OCI-M1 (cell line): ENCODE measurements around the gene ACTR6.
A peak's percentile ranks its signal among the peaks of the same experiment; 100 is the strongest.
"Not testable (repeated sequence)": the region's sequence is repeated elsewhere in the genome, so short reads cannot be mapped to it uniquely, and the experiment has no call there.

Experiments
- DNase-seq: peaks from one replicate; lab custom pipeline; 2025; lab: John Stamatoyannopoulos, UW

The ACTR6 gene

GRCh38 chr12:100200463-100201181, at the start of gene ACTR6:
Gene ACTR6, plus strand, starts transcription at chr12:100200815. Its CDS starts 37 bp downstream, at chr12:100200852.
- DNase-seq: peak; percentile 97

DNA sequence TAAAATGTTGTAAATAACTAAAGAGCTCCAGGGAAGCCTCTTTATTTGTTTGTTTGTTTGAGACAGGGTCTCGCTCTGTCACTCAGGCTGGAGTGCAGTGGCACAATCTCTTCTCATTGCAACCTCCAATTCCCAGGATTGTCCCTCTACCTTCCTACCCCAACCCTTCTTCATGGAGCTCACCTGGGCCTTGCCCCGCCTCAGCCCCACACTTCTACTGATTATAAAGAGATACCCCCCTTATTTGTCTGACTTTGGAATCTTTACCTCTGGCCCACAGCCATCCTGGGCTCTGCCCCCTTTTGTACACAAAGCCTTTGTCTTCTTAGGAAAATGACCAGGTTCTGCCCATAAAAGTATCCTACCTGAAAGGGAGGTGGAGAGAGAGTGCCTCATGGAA, 48.8 kb upstream of the ACTR6 start:
- no peak for DNase-seq

DNA sequence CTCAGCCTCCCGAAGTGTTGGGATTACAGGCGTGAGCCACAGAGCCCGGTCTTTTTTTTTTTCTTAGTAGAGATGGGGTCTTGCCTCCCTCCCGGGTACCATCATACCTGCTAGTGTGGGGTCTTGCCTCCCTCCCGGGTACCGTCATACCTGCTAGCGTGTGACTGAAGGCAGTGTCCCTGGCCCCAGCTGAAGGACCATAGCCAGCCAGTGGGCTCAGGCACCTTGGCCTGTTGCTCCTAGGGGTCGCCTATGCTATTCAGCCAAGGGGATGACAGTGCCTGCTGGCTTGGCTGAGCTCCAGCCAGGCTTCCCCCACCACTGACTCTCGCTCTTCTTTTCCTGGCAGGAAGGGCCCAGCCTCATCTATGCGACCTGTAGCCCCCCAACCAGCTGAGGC, 47.5 kb upstream of the ACTR6 start:
- DNase-seq: no peak

GRCh38 chr12:100154474-100155247, 46.0 kb upstream of the ACTR6 start:
- DNase-seq: peak; percentile 89

DNA sequence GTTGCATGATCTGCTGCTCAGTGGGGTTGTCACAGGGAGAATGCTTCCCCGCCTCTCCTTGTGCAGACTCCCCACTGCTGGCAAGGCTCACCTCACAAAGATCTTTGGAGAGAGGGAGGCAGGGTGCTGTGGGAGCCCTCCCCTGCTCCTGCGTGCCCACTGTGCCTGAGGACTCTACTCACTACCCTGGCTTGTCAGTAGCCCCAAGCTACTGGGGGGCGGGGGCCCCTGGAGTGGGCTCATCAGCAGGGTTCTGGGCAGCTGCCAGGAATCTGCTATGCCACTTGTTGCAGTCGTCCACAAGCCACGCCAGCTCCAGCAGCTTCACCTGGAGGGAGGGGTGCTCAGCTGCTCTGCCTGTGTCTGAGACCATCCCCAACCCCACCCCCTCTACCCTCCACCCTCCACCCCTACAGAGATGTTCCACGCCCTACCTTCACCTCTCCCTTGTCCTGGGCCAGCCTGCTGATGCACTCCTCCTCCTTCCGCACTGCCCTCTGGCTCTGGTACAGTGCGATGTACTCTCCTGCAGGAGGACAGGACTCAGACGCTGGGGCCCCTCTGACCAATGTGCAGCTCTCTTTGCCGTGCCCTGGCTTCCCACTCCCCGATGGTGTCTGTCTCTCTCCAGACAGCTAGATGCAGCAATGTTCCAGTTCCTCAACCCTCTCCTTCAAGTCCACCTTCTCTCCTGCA, 43.7 kb upstream of the ACTR6 start:
- DNase-seq: no peak

GRCh38 chr12:100157427-100157821, 43.2 kb upstream of the ACTR6 start:
- DNase-seq: no peak

DNA sequence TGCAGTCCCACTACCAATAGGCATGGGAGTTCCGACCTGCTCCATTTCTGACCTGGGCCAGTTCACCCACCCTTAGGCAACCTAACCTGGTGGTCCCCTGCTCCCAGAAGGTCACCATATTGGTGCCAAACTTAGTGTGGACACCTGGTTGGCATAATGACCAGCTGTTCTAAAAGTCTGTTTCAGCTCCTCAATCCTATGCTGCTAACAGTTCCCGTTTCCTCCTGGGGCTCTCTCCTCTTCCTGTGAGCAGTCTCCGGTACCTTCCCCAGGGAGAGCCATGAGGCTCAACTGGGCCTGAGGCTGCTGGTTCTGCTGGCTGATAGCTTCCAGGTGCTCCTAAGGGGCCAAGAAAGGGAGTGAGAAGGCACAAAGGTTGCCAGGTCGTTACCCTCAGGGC, 42.1 kb upstream of the ACTR6 start:
- no peak for DNase-seq

- no peak for DNase-seq
Measured at GRCh38 chr12:100159391-100160104, 41.1 kb upstream of the ACTR6 start.

- peak; percentile 91 for DNase-seq
Measured at GRCh38 chr12:100163416-100164152, 37.0 kb upstream of the ACTR6 start.

DNA sequence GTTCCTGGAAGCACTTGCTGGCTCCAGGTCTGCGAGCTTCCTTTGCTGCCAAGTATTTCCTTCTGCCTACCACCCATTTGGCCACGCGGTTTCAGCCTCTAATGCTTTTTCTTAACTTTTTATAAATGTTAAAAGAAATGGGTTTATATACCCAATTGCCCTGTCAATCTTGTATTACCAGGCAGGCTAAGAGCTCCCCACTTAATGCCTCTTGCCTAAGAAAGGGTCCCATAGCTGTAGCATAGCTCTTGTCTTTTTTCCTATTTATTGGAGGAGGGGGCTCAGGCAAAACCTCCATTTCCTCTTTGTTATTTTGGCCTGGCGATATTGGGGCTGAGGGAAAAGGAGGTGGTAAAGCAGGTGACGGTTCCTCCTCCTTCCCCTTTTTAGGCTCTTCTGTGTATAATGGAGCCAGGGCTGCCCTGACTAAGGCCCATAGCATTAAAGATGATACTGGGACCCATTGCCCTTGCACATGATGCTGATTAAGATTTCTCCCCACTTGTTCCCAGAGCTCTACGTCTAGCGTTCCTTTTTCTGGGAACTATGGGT, 36.4 kb upstream of the ACTR6 start:
- DNase-seq: no peak

- DNase-seq: no peak
Measured at GRCh38 chr12:100165356-100165755, 35.3 kb upstream of the ACTR6 start.

DNA sequence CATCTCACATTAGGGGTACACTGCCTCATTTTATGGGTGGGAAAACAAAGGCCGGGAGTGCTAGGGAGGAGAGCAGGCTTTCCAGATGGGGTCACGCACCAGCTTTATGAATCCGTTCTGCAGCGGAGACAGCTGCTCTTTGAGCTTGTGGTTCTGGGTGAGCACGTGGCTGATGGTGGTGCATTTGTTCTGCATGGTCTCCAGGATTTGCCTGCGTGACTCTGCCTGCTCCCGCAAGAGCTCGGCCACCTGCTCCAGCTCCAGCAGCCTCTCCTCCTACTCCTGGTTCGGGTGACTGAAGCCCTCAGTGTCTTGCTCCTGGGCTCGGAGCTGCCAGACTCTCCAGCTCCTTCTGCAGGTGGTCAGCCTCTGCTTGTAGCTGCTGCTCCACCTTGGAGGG, 34.4 kb upstream of the ACTR6 start:
- DNase-seq: no peak

GRCh38 chr12:100168562-100168961, 32.1 kb upstream of the ACTR6 start:
- no peak for DNase-seq

DNA sequence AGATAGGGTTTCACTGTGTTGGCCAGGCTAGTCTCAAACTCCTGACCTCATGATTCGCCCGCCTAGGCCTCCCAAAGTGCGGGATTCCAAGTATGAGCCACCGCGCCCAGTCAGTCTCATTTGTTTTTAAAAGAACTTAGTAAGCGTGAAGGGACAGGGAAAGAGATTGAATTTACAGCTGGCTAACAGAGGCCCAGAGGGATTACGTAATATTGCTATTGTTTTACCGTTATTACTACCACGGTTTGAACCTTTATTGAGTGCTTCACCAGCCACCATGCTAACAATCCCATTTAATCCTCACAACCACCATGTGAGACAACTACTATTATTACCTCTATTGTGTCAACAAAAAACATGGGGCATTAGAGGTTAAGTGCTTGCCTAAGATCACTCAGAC, 31.3 kb upstream of the ACTR6 start:
- DNase-seq: no peak

DNA sequence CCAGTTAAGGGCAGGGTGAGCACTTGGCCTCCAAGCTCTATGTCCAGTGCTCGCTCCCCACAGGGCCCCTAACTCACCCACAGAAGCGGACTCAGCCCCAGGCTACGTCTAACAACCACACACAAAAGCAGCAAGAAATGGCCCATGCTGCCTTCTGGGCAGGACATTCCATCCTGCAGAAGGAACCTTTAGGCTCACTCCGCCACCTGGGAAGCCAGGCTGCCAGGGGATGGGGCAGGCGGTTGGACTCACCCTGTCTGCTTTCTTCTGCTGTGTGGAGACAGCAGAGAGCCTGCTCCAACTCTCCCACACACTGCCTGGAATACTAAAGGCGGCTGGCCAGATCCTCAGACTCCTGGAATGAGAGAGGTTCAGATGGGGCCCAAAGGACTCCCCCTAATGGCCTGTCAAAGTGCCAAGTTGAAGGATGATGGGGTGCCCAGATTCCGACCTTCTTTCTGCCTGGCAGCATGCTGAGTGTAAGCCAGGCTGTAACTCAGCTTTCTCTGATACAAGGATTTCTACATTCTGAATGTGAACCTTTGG, 30.2 kb upstream of the ACTR6 start:
- DNase-seq: no peak

DNA sequence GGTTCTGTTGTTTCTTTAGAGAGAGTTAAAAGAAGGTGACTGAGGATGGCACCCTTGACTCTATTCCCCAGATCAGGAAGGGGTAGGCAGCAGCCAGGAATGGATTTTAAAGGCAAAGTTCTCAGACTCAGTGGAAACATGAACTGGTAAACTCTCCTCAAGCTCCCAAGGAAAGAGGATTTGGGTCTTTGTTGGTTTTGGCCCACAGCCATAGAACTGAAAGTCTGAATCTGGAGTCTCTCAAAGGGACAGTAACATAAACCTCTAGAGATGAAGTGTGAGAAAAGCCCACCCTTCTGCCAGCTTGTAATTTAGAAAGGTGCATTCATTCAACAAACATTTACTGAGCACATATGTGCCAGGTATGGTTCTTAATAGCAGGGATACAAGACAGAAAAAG, 29.4 kb upstream of the ACTR6 start:
- no peak for DNase-seq

DNA sequence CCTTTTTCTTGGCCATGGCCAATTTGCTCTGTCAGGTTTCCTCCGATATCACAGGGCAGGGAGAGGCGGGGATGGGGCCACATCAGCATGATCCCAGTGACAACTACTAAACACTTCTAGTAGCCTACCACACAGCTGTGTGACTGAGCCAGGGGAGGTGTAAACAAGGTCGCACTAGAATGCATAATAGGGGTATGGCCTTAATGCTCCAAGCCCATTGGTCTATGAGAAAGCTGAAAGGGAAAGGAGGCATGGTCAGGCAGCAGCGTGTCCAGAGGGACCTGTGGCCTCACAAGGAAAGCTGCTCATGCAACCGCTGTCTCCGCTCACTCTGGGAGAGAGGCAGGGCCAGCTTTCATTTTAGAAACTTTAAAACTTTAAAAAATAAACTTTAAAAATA, 27.5 kb upstream of the ACTR6 start:
- no peak for DNase-seq

DNA sequence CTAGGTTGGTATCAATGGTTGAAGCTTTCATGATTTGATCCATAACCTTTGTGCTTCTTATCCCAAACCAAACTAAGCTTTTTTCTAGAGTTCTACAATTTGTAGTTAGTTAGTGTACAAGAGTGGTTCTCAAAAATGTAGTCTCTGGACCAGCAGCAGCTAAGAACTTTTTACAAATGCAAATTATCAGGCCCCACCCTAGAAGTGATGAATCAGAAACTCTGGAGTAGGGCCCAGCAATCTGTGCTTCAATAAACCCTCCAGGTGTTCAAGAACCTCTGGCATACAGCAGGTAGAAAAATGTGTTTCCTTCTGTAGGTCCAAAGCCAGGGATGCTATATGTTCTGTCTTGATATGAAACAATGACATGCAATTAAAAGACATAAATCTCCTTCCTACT, 26.1 kb upstream of the ACTR6 start:
- DNase-seq: no peak

- DNase-seq: not testable (repeated sequence)
Measured at GRCh38 chr12:100176493-100176892, 24.1 kb upstream of the ACTR6 start.

- DNase-seq: no peak
Measured at GRCh38 chr12:100179252-100179651, 21.4 kb upstream of the ACTR6 start.

DNA sequence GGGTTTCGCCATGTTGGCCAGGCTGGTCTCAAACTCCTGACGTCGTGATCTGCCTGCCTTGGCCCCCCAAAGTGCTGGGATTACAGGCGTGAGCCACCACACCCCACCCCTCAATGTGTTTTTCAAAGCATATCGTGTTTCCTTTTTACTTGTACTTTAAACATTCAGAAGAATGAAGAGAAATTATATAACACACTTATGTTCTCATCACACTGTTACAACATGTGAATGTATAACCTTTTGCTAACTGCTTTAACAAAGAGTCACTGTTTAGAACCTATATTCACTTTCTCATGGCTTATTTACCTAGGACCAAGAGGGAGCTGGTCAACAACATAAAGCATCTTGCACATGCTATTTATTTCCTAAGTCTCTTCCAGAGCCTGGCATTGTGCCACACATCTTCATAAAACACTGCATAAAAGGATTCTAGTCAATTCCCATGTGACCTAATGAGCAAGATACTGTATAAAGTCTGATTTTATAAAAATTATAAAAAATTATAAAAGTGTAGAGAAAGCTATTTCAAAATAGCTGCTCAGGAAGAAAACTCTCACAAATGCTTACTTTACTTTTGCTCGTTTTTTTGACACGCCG, 16.0 kb upstream of the ACTR6 start:
- no peak for DNase-seq
